ENCODE results near the gene SDR42E1. TPM values are rescaled to one million over a fixed set of nuclear protein-coding genes. Genes with fewer than 3 reads are reported as not detected.
"Not testable (repeated sequence)": the region's sequence is repeated elsewhere in the genome, so short reads cannot be mapped to it uniquely, and the experiment has no call there.

The SDR42E1 gene
- total RNA-seq, 1 experiment from 2014 or later, result not detected

DNA sequence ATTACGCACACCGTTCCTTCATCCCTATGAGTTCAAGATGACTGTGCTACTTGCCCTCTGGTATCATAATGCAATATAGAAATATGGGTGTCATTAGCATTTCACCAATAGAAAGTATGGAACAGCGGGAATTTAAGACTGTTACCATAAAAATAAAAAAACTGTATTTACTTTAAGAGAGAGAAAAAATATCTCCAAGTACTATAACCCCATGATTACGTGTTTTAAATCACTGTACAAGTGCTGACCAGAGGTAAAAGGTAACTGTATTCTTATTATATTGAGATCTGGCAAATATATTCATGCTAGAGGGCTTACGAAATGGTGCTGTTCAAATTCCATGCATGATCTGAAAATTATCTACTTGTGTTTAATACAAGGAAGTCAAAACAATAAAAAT is 5.2 kb downstream of the SDR42E1 start:
- no peak for DNase-seq (ENCODE audit: extremely low read depth, low read depth)

DNA sequence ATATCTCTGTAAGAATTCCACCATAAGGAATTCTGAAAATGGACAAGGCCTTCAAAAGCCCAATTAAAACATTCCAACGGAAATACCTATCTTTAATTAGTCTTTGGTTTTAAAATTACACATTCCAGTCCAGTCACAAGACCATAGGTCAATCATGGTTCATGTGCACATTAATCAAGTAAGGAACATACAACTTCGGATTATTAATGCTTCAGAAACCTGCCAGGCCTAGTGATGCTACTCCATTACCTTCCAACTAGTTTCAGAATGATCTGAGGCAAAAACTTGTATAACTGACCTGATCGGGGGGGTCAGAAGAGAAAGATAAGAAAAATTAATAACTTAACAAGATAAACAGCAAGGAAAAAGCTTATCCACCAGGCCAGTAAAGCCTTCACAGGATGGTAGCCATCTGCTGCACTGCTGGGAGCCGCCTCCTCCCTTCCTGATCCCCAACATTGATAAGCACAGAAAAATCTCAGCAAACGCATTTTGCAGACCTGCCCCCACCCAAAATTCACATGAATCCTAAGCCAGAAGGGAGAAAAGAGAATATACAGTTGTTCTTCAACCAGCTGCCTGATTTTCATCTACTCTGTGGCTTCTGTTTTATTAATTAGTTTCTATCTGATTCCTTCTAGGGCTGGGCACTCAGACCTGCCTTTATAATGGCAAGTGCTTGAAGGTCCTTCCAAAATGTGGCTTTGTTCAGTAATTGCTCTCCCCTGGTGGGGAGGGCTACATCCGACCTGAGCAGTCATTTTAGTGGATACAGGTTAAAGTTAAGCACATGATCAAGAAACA is 6.0 kb downstream of the SDR42E1 start:
- DNase-seq (ENCODE audit: extremely low read depth, low read depth), result no peak

DNA sequence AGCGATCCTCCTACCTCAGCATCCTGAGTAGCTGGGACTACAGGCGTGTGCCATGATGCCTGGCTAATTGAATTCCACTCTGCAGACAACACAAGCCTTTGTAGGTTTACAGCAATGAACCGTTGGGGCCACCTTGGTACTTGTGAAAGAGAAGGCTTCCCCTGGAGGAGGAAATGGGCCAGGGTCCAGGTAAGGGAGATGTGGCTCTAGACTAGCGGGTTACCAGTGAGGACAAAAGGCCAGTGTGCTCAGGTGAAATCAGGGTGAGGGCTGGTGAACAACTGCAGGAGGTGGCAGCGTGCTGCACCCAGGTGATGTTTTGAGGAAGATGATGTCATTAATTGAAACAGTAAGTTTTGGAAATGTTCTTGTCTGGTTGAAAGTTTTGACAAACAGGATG is 6.7 kb downstream of the SDR42E1 start:
- DNase-seq (ENCODE audit: extremely low read depth, low read depth), result no peak

DNA sequence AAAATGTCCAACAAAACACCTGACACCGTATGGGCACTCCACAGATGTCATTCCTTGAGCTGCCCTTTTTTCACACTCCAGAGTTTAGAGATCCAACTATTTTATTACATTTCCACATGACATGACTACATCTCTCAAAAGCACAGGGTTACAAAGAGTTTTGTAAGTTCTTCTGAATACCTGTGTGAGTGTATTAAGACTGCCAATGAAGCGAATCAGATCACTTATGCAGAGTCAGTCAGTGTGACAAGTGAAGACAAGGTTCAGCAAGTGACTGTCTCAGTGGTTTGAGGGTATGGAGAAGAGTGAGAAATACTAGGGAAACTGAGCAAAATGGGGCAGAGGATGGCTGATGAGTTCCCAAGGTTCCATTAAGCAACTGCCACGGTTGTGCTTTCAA is 8.4 kb downstream of the SDR42E1 start:
- DNase-seq (ENCODE audit: extremely low read depth, low read depth), result no peak

DNA sequence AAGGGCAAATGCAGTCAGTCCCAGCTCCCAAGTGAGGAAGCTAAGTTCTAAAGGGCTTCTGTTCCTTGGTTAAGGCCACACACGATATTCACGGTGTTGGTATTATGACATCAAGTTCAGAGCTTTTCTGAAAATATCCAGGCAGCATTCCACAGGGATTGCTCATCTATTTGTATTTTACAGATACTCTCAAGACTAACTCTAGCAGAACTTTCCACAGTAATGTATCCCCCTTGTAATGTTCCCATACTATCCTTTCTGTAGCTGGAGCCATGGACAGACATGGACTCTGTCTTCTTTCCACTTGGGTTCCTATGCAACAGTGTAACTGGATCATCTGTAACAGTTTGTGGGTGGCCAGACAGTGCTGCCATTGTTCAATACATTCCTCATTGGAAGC is 13.5 kb downstream of the SDR42E1 start:
- DNase-seq (ENCODE audit: extremely low read depth, low read depth), result peak; percentile 15

DNA sequence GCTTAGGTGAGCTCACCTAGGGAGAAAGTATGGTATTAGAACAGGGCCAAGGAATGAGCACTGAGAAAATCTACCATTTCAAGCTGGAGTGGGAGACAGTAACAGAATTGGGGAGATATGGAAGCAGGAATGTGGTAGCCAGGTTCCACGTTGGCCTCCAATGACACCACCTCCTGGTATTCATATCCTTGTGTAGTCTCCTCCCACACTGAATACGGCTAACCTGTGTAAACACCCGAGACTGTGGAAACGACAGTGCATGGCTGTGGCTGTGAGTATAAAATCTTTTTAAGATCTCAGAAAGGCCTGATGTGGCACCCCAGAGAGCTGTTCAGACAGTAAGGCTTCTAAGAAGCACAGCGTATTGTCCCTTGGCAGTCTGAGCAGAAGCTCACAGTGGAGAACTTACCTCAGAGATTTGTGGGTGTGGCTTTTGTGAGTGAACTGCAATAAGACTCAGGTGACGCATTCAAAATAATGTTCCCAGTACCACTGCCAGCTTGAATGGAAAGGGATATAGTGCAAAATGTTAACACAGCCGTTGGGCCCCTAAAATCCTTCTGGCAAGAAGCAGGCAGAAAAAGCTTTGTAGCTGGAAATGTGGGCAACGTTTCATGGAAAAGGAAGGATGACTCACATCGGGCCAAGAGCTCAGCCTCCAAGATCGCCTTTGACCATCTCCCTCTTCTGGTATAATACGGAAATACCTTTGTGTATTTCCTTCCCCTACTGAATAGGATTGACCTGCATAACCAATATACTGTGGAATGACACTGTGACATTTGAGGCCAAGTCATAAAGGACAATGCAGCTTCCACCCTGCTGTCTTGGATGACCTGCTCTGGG is 14.4 kb downstream of the SDR42E1 start:
- DNase-seq (ENCODE audit: extremely low read depth, low read depth), result peak; percentile 51

DNA sequence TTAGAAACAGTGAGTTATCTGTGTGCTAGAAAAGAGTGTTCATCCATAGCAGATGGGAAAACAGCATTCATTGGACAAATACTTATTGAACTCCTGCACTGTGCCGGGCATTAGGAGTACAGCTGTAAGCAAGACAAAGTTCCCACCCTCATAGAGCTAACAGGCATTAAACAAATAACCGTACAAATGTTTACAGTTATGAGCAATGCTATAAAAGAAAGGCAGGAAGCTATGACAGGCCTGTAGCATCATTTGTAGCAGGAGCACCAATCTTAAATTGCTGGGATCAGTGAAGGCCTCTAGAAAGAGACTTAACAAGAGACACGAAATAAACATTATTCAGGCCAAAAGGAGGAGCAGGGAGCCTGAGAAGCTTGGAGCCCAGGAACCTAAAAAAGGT is 15.6 kb downstream of the SDR42E1 start:
- no peak for DNase-seq (ENCODE audit: extremely low read depth, low read depth)

DNA sequence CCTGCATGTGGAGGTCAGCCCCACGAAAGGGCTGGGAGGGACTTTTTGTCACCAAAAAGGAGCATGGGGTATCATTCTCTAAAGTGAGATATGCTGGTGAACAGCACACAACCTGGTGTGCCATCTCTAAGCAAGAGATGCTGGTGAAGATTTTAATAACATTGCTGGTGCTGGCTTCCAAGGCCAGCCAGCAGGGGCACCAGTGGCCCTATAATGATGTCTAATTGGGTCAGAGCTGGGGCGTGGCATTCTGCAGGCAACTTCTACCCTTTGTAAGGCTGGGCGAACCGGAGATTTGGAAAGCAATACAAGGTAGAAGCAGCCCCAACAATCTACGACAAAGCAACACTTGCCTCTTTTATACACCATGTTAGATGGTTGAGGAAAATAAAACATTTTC is 16.8 kb downstream of the SDR42E1 start:
- DNase-seq (ENCODE audit: extremely low read depth, low read depth), result no peak

DNA sequence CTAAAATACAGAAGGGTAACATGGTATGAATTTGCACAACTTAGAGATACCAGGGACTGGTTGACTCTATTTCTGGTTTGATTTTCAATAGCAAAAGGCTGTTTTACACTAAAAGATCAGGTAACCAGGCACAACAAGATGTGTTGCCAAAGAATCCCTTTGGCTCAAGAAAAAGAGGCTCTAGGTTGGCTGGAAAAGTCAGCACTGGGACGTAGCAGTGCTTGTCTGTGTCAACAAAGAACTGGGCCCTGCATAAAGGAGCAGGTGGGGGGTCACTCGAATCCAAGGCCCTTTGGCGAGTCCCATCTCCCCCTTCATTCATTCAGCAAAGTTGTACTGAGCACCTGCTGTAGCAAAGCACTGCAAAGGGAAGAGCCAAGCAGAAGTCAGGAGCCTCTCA is 18.4 kb downstream of the SDR42E1 start:
- no peak for DNase-seq (ENCODE audit: extremely low read depth, low read depth)

DNA sequence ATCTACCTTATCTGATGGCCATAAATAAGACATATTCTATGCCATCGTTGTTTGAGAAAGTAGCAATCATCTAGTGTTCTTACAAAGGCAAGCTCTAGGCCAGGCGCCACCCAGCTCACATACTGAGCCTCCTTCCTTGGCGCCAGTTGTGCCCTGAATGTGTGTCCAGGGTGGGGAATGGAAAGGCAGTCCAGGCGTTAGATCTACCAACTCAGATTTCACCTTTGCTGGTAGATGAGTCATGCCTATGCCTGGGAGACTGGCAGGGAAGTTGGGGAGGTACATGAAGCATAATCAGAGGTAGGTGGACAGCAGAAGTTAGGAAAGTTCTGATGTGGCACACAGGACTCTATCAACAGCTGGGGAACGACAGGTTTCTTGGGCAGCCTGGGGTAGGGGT is 23.6 kb downstream of the SDR42E1 start:
- DNase-seq (ENCODE audit: extremely low read depth, low read depth), result no peak

DNA sequence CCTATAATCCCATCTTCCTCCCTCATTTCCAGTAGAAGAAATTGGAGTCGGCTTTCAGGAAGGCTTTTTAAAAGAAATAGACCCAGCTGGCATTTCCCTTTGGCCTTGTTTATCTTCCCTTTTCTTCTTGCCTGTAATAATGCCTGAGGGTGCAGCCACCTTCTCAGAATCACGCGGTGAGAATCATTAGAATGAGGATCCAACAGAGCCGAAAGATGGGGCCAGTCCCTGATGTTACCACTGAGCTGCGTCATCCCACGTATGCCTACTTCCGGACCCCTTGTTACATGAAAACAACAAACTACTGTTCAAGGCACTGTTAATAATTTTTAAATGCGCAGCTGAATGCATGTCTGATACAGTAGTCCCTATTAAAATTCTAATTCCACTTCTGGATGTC is 24.1 kb downstream of the SDR42E1 start:
- no peak for DNase-seq (ENCODE audit: extremely low read depth, low read depth)

DNA sequence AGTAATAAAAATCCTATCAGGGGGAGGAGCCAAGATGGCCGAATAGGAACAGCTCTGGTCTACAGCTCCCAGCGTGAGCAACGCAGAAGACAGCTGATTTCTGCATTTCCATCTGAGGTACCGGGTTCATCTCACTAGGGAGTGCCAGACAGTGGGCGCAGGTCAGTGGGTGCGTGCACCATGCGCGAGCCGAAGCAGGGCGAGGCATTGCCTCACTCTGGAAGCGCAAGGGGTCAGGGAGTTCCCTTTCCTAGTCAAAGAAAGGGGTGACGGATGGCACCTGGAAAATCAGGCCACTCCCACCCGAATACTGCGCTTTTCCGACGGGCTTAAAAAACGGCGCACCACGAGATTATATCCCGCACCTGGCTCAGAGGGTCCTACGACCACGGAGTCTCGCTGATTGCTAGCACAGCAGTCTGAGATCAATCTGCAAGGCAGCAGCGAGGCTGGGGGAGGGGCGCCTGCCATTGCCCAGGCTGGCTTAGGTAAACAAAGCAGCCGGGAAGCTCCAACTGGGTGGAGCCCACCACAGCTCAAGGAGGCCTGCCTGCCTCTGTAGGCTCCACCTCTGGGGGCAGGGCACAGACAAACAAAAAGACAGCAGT is 33.8 kb downstream of the SDR42E1 start:
- not testable (repeated sequence) for DNase-seq (ENCODE audit: extremely low read depth, low read depth)

DNA sequence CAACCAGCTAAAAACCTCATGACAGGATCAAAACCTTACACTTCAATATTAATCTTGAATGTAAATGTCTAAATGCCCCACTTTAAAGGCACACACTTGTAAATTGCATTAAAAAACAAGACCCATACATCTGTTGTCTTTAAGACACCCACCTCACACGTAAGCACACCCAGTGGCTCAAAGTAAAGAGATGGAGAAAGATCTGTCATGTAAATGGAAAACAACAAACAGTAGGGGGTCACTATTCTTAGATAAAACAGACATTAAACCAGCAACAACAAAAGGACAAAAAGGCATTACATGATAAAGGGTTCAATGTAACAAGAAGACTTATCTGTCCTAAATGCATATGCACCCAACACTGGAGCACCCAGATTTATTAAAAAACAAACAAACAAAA is 35.6 kb downstream of the SDR42E1 start:
- no peak for DNase-seq (ENCODE audit: extremely low read depth, low read depth)

DNA sequence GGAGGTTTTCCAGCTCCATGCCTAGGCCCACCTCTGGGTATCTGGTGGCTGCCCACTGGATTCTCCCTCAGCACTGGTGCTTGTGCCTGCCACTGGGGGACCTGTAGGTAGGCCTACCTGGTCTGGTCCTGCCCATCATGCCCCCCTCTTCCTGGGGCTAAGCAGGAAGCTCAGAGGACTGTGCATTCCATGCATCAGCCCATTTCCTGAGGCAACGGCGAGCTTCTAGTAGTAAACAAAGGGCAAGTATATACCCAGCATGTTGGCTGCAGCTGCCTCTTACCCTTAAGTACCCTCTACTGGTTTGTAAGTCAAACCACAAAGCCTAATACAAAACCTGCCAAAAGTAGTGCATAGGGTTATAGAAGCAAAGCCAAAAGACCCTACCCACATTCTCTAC is 37.5 kb downstream of the SDR42E1 start:
- no peak for DNase-seq (ENCODE audit: extremely low read depth, low read depth)

DNA sequence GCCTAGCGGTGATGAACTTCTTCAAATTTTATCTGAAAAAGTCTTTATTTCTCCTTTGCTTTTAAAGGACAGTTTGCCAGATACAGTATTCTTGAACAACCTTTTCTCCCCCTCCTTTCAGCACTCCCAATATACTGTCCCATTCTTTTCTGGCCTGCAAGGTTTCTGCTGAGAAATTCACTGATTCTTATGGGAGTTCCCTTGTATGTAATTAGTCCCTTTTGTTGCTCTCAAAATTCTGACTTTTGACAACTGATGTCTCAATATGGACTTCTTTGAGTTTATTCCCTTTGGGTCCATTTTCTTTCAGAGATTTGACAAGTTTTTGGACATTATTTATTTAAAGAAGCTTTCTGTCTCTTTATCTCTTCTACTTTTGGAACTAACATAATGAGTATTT is 39.4 kb downstream of the SDR42E1 start:
- DNase-seq (ENCODE audit: extremely low read depth, low read depth), result no peak

DNA sequence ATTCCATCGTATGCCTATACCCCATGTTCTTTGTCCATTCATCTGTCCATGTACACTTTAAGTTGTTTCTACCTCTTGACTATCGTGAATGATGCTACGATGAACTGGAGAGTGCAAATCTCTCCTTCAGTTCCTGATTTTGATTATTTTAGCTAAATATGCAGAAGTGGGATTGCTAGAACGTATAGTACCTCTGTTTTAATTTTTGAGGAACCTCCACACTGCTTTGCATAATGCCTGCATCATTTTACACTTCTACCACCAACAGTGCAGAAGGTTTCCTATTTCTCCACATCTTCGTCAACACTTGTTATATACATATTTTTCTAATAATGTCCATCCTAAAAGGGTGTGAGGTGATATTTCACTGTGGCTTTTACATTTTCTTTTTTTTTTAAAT is 43.9 kb downstream of the SDR42E1 start:
- DNase-seq (ENCODE audit: extremely low read depth, low read depth), result no peak

DNA sequence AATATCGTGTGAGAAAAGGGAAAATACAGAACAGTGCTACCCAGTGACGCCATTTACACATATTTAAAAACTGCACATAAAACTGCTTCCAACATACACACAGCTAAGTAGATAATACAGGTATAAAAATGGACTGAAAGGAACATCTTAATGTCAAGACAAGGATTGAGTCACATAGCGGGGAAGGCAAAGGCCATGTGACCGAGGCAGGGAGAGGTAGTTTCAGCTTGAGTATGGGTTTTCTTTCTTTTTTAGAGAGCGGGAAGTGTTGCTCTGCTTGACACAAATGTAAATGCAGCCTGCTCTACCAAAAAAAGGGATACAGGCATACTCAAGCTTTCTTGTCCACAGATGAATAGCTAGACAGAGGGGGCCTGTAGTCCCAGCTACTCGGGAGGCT is 46.5 kb downstream of the SDR42E1 start:
- DNase-seq (ENCODE audit: extremely low read depth, low read depth), result no peak

DNA sequence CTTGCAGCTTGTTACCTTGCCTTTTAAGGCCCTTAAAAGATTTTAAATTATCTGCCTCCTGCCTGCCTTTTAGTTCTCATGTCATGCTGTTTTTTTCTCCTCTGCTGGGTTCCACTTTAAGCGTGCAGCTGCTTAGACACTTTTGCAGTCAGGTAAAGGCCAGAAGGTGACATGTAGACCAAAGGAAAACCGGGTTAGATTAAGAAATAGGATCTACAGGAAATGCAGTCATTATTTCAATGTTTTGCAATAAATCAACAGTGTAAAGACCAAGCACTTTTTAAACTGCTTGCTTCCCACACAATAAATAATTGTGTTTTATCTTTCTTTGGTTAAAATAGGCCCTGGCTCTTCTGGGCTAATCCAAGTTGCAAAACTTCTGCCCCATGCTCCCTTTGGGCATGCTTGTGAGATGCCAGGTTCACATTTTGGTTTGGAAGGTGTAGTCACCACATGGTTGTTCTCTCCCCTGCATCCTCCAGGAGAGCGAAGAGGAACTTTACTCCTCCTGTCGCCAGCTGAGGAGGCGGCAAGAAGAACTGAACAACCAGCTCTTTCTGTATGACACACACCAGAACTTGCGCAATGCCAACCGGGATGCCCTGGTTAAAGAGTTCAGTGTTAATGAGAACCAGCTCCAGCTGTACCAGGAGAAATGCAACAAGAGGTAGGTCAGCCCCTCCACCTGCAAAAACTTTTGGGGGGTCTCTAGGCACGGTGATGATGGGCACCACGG is 54.9 kb downstream of the SDR42E1 start:
- no peak for DNase-seq (ENCODE audit: extremely low read depth, low read depth)

DNA sequence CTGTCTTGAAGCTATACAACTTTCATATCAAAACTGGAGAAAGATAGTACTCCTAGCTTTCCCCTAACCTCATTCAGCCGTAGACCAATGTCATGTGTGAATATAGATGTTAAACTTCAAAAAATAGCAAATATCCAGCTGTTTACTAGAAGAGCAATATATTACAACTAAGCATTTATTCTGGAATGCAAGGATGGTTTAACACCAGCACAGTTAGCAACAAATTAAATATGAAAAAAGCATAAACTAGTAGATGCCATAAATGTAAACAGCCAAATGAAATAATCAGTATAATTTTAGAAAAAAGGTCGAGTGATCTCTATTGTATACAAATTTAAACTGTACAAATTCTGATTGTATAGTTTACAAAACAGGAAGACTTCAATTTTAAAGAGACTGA is 59.7 kb downstream of the SDR42E1 start:
- no peak for DNase-seq (ENCODE audit: extremely low read depth, low read depth)

DNA sequence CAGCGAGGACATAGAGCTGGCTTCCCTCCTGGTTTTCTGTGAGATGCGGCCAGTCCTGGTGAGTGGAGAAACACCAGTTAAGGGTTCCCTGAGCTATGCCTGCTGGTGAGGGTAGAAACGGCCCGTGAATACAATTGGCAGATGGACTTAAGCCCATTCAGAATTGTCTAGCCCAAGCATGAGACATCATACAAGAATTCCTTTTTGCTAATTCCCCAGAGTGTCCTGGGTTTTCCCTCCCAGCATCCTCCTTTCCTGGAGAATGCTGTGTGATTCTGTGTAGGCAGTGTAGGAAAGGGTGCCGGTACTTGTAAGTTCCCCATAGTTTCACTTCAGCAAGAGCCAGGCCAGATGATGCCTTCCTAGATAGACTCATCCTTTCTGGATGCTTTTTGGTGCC is 65.1 kb downstream of the SDR42E1 start:
- no peak for DNase-seq (ENCODE audit: extremely low read depth, low read depth)

DNA sequence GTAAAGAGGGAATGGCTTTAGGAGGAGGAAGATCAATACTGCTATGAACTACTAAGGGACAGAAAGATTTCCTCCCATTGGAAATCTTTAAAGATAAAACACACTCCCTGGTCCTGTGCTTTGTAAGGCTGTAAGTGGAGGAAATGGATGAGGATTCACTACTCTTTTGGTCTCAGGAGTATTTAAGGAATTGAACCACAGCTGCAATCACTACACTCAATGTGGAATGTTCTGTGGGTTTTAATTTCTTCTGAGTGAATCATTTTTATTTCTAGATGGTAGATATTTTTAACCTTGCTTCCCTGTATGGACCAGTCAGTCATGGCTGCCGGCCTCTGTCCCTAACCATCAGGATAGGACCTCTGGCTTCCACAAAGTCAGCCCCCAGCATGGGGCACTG is 65.6 kb downstream of the SDR42E1 start:
- DNase-seq (ENCODE audit: extremely low read depth, low read depth), result no peak
